Measurements from ENCODE around the gene DNM3. TPM values are rescaled to one million over a fixed set of nuclear protein-coding genes. Genes with fewer than 3 reads are reported as not detected.
"Not testable (repeated sequence)": the region's sequence is repeated elsewhere in the genome, so short reads cannot be mapped to it uniquely, and the experiment has no call there.

DNM3 gene
- total RNA-seq, 1 donor from 2014 or later = 4.7 TPM

DNA sequence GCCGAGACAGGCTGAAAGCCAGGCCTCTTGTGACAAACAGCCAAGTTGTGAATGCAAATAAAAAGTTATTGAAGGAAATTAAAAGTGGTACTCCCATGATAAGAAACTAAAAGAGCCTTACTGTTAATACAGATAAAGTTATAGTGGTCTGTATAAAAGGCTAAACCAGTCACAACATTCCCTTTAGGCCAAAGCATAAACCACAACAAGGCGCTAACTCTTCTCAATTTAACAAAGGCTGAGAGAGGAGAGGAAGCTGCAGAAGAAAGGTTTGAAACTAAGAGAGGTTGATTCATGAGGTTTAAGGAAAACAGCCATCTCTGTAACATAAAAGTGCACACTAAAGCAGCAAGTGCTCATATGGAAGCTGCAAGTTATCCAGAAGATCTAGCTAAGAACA is 589.9 kb downstream of the DNM3 start:
- Histone ChIP-seq H3K79me2 (ENCODE audit: insufficient read depth, low read length) (no peaks in the 10 kb centered on the region), H3K4me2 (ENCODE audit: low read length) (no peak overlapping the region), H3K9me3 (ENCODE audit: insufficient read depth, low read depth, low read length) (no peaks in the 10 kb centered on the region), H3K9ac (ENCODE audit: low read length) (no peak overlapping the region), H3K27me3 (ENCODE audit: insufficient read depth, low read length) (no peaks in the 10 kb centered on the region), H3K4me1 (ENCODE audit: insufficient read depth, low read length) (no peaks in the 10 kb centered on the region), H3K36me3 (ENCODE audit: insufficient read depth, low read length) (no peaks in the 10 kb centered on the region), H2AFZ (ENCODE audit: low read depth, low read length) (no peak overlapping the region), H3K27ac (ENCODE audit: low read depth, low read length) (no peak overlapping the region), H3K4me3 (ENCODE audit: insufficient read depth, low read depth, low read length) (no peak overlapping the region), H4K20me1 (ENCODE audit: insufficient read depth, low read length) (peaks cover 4% of the 10 kb centered on the region)
- no peak for FAIRE-seq
- no peaks in the 10 kb centered on the region for H3K27me3 Mint-ChIP-seq (ENCODE audit: low read depth, unreplicated experiment)
- TF ChIP-seq, protein P1, sequence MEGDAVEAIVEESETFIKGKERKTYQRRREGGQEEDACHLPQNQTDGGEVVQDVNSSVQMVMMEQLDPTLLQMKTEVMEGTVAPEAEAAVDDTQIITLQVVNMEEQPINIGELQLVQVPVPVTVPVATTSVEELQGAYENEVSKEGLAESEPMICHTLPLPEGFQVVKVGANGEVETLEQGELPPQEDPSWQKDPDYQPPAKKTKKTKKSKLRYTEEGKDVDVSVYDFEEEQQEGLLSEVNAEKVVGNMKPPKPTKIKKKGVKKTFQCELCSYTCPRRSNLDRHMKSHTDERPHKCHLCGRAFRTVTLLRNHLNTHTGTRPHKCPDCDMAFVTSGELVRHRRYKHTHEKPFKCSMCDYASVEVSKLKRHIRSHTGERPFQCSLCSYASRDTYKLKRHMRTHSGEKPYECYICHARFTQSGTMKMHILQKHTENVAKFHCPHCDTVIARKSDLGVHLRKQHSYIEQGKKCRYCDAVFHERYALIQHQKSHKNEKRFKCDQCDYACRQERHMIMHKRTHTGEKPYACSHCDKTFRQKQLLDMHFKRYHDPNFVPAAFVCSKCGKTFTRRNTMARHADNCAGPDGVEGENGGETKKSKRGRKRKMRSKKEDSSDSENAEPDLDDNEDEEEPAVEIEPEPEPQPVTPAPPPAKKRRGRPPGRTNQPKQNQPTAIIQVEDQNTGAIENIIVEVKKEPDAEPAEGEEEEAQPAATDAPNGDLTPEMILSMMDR (IDR thresholded peaks at IDR 0.05; ENCODE audit: insufficient read depth, low read depth, low read length) = no peak
- no peak for TF ChIP-seq EZH2 (IDR thresholded peaks at IDR 0.05; ENCODE audit: insufficient read depth, low read length)
- no peaks in the 10 kb centered on the region for H3K36me3 Mint-ChIP-seq (ENCODE audit: low read depth, unreplicated experiment)
- DNase-seq (ENCODE audit: low read depth) = no peak
- peaks cover 2% of the 10 kb centered on the region for H3K4me1 Mint-ChIP-seq (ENCODE audit: low read depth, unreplicated experiment)
- H3K27ac Mint-ChIP-seq (ENCODE audit: unreplicated experiment) = no peak overlapping the region
- H3K9me3 Mint-ChIP-seq (ENCODE audit: unreplicated experiment) = peaks cover 7% of the 10 kb centered on the region
- H3K4me3 Mint-ChIP-seq (ENCODE audit: unreplicated experiment) = no peak overlapping the region

DNA sequence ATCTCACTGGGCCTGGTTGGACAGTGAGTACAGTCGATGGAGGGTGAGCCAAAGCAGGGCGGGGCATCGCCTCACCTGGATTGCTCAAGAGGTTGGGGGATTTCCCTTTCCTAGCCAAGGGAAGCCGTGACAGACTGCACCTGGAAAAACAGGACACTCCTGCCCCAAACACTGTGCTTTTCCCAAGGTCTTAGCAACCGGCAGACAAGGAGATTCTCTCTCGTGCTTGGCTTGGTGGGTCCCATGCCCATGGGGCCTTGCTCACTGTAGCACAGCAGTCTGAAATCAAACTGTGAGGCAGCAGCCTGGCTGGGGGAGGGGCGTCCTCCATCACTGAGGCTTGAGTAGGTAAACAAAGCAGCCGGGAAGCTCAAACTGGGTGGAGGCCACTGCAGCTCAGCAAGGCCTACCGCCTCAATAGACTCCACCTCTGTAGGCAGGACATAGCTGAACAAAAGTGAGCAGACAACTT is 590.5 kb downstream of the DNM3 start:
- Histone ChIP-seq H3K4me2 (ENCODE audit: low read length) (no peak overlapping the region), H3K9ac (ENCODE audit: low read length) (no peak overlapping the region), H4K20me1 (ENCODE audit: insufficient read depth, low read length) (peaks cover 4% of the 10 kb centered on the region), H3K27me3 (ENCODE audit: insufficient read depth, low read length) (no peaks in the 10 kb centered on the region), H3K9me3 (ENCODE audit: insufficient read depth, low read depth, low read length) (no peaks in the 10 kb centered on the region), H3K36me3 (ENCODE audit: insufficient read depth, low read length) (no peaks in the 10 kb centered on the region), H3K4me3 (ENCODE audit: insufficient read depth, low read depth, low read length) (no peak overlapping the region), H3K27ac (ENCODE audit: low read depth, low read length) (no peak overlapping the region), H2AFZ (ENCODE audit: low read depth, low read length) (no peak overlapping the region), H3K4me1 (ENCODE audit: insufficient read depth, low read length) (no peaks in the 10 kb centered on the region), H3K79me2 (ENCODE audit: insufficient read depth, low read length) (no peaks in the 10 kb centered on the region)
- Mint-ChIP-seq H3K27ac (ENCODE audit: unreplicated experiment) (no peak overlapping the region), H3K36me3 (ENCODE audit: low read depth, unreplicated experiment) (no peaks in the 10 kb centered on the region), H3K9me3 (ENCODE audit: unreplicated experiment) (peaks cover 8% of the 10 kb centered on the region), H3K27me3 (ENCODE audit: low read depth, unreplicated experiment) (no peaks in the 10 kb centered on the region), H3K4me3 (ENCODE audit: unreplicated experiment) (no peak overlapping the region), H3K4me1 (ENCODE audit: low read depth, unreplicated experiment) (peaks cover 2% of the 10 kb centered on the region)
- FAIRE-seq (no peak), DNase-seq (ENCODE audit: low read depth) (no peak)
- TF ChIP-seq EZH2 (IDR thresholded peaks at IDR 0.05; ENCODE audit: insufficient read depth, low read length) = no peak
- TF ChIP-seq, protein P1 (IDR thresholded peaks at IDR 0.05; ENCODE audit: insufficient read depth, low read depth, low read length) = no peak

GRCh38 chr1:172437183-172437582 is 595.9 kb downstream of the DNM3 start:
- not testable (repeated sequence) for H3K27ac ChIP-seq (ENCODE audit: low read depth, low read length); H3K27ac Mint-ChIP-seq (ENCODE audit: unreplicated experiment); H3K9me3 ChIP-seq (ENCODE audit: insufficient read depth, low read depth, low read length); H4K20me1 ChIP-seq (ENCODE audit: insufficient read depth, low read length); H3K27me3 Mint-ChIP-seq (ENCODE audit: low read depth, unreplicated experiment); H2AFZ ChIP-seq (ENCODE audit: low read depth, low read length); H3K9ac ChIP-seq (ENCODE audit: low read length); H3K4me3 ChIP-seq (ENCODE audit: insufficient read depth, low read depth, low read length); H3K4me3 Mint-ChIP-seq (ENCODE audit: unreplicated experiment); H3K36me3 Mint-ChIP-seq (ENCODE audit: low read depth, unreplicated experiment); H3K4me1 Mint-ChIP-seq (ENCODE audit: low read depth, unreplicated experiment); H3K4me2 ChIP-seq (ENCODE audit: low read length); H3K36me3 ChIP-seq (ENCODE audit: insufficient read depth, low read length); FAIRE-seq; H3K27me3 ChIP-seq (ENCODE audit: insufficient read depth, low read length); H3K4me1 ChIP-seq (ENCODE audit: insufficient read depth, low read length); DNase-seq (ENCODE audit: low read depth)
- peaks cover 11% of the 10 kb centered on the region for H3K9me3 Mint-ChIP-seq (ENCODE audit: unreplicated experiment)
- peaks cover 30% of the 10 kb centered on the region for H3K79me2 ChIP-seq (ENCODE audit: insufficient read depth, low read length)
